ENCODE measurements around the gene SEC23IP. TPM values are rescaled to one million over a fixed set of nuclear protein-coding genes. Genes with fewer than 3 reads are reported as not detected.
"Not testable (repeated sequence)": the region's sequence is repeated elsewhere in the genome, so short reads cannot be mapped to it uniquely, and the experiment has no call there.

Gene SEC23IP
- total RNA-seq, 1 donor from 2014 or later = 69.8 TPM

DNA sequence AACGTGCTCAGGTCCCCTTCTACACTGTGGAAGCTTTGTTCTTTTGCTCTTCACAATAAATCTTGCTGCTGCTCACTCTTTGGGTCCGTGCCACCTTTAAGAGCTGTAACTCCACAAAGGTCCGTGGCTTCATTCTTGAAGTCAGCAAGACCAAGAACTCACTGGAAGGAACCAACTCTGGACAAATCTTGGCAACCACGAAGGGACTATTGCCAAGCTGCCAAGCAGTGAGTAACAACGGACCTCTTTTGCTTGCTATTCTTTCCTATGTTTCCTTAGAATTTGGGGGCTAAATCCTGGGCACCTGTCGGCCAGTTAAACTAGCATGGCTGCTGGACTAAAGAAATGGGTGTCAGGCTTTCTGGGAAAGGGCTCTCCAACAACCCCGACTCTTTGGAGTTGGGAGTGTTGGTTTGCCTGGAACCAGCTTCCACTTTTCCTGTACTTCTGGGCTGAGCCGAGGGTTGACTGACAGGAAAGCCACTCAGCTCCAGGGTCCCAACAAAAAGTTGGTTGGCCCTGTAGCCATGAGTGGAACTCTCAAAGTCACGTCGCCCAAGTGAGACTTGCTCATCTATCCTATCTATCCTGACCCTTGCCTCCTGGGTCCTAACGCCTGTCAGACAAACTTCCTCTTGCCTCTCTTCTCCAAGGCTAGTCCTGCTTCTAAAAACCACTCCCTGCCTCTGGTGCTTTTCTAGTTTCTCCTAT is 8.5 kb upstream of the SEC23IP start:
- not testable (repeated sequence) for DNase-seq (ENCODE audit: low spot score)

DNA sequence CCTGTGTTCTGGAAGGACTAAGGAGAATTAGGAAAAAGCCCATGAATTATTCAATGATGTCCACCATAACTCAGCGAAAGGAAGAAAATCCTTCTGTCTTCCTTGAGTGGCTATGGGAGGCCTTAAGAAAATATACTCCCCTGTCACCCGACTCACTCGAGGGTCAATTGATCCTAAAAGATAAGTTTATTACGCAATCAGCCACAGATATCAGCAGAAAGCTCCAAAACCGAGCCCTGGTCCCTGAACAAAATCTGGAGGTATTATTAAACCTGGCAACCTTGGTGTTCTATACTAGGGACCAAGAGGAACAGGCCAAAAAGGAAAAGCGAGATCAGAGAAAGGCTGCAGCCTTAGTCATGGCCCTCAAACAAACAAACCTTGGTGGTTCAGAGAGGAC is 6.5 kb upstream of the SEC23IP start:
- not testable (repeated sequence) for DNase-seq (ENCODE audit: low spot score)

DNA sequence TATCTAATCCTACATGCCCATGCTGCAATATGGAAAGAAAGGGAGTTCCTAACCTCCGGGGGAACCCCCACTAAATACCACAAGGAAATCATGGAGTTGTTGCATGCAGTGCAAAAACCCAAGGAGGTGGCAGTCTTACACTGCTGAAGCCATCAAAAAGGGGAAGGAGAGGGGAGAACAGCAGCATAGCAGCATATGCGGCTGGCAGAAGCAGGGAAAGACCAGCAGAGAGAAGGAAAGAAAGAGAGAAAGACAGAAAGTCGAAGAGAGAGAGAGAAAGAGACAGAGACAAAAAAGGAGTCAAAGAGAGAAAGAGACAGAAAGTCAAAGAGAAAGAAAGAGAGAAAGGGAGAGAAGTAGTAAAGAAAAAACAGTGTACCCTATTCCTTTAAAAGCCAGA is 3.8 kb upstream of the SEC23IP start:
- not testable (repeated sequence) for DNase-seq (ENCODE audit: low spot score)

DNA sequence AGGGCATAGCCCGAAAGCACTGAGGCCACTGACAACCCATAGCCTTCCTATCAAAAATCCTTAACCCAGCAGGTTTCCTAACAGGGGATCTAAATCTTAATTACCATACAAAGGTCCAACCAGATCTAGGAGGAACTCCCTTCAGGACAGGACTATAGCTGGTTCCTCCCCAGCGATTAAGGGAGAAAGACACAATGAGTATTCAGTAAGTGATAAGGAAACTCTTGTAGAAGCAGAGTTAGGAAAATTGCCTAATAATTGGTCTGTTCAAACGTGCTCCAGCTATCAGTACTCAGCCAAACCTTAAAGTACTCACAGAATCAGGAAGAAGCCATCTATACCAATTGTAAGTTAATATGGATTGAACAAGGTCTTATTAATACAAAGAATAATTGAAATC is 3.3 kb upstream of the SEC23IP start:
- not testable (repeated sequence) for DNase-seq (ENCODE audit: low spot score)

DNA sequence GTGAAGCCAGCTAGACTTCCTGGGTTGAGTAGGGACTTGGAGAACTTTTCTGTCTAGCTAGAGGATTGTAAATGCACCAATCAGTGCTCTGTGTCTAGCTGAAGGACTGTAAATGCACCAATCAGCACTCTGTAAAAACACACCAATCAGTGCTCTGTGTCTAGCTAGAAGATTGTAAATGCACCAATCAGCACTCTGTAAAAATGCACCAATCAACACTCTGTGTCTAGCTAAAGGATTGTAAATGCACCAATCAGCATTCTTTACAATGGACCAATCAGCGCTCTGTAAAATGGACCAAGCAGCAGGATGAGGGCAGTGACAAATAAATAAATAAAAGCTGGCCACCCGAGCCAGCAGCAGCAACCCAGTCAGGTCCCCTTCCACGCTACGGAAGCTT is 2.2 kb upstream of the SEC23IP start:
- not testable (repeated sequence) for DNase-seq (ENCODE audit: low spot score)

DNA sequence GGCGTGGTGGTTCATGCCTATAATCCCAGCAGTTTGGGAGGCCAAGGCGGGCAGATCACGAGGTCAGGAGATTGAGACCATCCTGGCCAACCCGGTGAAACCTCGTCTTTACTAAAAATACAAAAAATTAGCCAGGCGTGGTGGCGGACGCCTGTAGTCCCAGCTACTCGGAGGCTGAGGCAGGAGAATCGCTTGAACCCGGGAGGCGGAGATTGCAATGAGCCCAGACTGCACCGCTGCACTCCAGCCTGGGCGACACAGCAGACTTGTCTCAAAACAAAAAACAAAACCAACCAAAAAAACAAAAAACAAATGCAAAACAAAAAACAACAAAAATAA is 712 bp upstream of the SEC23IP start:
- not testable (repeated sequence) for DNase-seq (ENCODE audit: low spot score)

DNA sequence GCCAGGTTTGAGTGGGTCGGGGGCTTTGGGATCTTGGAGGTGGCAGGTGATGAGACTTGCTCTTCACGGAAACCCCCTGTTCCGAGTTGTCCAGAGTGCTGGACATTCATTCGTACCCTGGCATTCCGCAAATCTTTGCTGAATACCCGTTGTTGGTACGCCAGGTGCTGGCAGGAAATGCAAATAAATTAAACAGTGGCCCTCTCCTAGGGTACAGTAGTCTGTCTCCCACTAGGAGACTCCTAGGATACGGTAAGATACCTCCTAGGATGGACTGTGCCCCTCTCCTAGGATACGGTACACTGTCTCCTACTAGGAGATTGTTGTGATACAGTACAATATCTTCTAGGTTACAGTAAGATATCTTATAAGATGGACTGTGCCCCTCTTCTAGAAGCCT is 544 bp downstream of the SEC23IP start:
- no peak for DNase-seq (ENCODE audit: low spot score)

DNA sequence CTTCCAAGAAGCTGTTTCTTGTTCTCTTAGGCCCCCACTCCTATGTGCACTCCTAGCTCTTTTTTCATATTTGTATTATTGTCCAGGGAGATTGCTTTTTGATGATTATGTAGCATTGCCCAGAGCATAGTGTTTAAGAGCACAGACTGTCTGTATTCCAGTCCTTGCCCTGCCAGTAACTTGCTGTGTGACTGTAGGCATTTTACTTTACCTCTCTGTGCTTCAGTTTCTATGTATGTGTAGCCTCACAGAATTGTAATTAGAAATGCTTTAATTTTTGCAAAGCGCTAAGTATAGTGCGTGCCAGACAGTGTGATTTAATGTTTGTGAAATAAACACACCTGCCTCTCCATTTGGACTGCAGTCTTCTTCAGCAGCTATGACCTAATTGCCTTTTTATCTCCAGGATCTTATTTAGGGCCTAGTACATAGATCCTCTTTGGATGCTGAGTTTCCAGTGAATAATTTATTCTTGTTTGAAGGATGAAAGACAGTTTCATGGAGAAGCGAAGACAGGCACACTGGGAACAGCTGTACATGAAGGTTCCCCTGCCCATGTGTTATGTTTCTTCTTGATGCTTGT is 1.4 kb downstream of the SEC23IP start:
- no peak for DNase-seq (ENCODE audit: low spot score)

DNA sequence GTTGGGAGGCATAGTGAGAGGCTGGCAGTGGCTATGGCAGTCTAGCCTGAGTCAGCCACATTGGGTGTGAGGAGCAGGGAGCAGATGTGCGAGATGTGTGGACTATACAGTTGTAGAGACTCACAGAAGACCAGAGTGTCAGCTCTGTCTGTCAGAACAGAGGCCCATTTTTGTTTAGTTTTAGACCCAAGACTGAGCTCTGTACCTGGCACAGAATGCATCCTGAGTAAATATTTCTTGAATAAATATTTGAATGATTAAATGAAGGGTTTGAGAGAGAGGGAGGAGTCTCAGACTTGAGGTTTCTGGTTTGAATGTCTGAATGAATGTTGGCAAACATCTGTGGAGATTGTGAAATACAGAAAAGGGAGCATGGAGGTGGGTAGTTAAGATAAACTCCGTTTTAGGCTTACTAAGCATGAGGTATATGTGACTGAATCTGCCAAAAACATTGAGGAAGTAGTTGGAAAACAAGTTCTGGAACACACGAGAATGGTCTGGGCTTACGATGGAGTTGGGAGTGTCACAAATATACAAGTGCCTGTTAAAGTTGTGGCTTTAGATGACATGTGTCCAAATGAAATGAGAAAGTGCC is 3.6 kb downstream of the SEC23IP start:
- DNase-seq (ENCODE audit: low spot score) = peak; percentile 52

DNA sequence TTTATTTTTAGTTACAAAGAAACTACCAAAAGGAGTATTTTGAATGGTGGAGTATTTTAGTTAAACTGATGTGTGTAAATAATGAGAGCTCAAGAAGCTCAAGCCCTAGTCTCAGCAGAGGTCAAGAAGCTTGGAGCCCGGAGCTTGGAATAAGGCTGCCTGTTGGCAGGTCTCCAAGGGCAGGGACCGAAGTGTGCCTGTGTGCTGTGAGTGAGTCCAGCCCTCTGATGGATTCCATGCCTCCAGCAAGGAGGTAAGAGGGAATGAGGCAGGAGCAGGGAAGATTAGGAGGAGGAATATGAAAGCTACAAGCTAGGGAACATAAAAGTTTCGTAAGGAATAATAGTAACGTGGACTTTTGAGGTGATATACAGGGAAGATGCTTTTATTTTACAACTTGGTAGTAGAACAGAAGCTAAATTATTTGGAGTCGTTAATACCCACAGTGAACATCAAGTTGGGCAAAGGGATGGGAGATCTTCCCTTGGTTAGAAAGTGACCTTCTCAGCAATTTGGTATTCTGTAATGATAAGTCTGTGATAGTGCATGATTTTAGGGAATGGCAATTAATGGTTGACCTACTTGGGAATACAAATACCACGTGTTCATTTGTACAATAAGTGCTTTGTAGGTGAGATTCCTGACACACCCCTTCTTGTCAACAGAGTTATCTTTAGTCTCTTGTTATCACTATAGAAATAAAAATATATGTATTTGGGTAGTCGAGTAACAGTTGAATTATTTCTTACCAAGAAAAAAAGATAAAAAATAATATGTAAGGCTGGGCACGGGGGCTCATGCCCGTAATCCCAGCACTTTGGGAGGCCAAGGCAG is 4.6 kb downstream of the SEC23IP start:
- peak; percentile 84 for DNase-seq (ENCODE audit: low spot score)

DNA sequence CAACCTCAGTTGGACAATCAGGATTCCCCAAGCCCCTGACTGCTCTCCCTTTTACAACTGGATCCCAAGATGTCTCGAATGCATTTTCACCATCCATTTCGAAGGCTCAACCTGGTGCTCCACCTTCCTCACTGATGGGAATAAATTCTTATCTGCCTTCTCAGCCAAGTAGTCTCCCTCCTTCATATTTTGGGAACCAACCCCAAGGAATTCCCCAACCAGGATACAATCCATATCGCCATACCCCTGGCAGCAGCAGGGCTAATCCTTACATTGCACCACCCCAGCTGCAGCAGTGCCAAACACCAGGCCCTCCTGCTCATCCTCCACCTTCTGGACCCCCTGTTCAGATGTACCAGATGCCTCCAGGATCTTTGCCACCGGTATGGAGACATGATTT is 6.0 kb downstream of the SEC23IP start:
- no peak for DNase-seq (ENCODE audit: low spot score)

DNA sequence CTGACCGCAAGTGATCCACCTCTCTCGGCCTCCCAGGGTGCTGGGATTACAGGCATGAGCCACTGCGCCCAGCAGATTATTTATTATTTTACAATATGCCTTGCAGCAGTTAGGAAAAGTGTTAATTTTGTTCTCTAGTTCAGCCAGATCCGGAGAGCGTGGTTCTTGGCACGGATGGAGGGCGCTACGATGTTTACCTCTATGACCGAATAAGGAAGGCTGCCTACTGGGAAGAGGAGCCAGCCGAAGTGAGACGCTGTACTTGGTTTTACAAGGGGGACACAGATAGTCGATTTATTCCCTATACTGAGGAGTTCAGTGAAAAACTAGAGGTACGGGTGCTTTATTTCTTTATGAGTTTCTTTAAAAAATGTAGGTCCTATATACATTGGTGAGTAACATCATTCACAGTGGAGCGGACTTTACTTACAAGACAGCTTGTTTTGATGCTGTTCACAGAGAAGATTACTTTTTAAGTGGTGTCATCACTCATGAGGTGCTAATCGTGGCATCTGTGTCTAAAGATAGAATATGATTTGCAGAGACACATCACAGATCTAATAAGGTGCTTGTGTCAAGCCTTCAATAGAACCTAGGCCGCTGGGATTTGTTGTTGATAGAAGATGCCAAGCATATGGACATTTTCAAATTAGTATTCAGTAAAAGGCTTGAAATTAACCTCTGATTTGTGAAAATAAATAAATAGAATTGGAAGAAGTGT is 11.6 kb downstream of the SEC23IP start:
- no peak for DNase-seq (ENCODE audit: low spot score)

DNA sequence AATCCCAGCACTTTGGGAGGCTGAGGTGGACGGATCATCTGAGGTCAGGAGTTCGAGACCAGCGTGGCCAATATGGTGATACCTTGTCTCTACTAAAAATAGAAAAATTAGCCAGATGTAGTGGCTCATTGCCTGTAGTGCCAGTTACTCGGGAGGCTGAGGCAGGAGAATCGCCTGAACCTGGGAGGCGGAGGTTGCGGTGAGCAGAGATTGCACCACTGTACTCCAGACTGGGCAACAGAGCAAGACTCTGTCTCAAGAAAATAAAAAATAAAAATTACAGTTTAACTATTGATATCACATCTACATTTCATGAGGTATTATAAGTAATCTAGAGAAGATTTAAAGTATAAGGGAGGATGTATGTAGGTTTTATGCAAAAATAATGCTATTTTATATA is 15.2 kb downstream of the SEC23IP start:
- not testable (repeated sequence) for DNase-seq (ENCODE audit: low spot score)

DNA sequence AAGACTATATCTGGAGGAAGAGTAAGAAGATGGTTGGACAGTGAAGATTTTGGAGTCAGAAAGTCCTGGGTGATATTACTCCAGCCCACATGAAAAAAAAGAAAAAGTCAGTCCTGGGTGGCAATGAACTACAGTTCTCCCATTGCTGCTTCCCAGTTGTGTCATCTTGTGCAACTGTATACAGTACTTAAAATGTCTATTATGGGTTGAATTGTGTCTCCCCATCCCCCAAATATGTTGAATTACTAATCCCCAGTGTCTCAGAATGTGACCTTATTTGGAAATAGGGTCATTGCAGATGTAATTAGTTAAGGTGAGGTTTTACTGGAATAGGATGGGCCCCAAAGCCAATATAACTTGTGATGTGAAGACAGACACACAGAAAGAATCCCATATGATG is 15.6 kb downstream of the SEC23IP start:
- DNase-seq (ENCODE audit: low spot score) = no peak

DNA sequence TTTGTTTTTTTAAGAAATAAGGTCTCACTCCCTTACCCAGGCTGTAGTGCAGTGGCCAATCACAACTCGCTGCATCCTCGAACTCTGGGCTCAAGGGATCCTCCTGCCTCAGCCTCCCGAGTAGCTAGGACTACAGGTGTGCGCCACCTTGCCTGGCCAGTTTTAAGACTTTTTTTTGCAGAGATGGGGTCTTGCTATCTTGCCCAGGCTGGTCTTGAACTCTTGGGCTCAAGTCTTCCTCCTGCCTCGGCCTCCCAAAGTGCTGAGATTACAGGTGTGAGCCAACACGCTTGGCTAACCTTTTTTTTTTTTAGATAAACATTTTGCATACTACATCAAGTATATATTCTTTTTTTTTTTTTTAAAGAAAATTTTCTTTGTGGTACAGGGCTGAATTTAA is 18.2 kb downstream of the SEC23IP start:
- DNase-seq (ENCODE audit: low spot score) = no peak

DNA sequence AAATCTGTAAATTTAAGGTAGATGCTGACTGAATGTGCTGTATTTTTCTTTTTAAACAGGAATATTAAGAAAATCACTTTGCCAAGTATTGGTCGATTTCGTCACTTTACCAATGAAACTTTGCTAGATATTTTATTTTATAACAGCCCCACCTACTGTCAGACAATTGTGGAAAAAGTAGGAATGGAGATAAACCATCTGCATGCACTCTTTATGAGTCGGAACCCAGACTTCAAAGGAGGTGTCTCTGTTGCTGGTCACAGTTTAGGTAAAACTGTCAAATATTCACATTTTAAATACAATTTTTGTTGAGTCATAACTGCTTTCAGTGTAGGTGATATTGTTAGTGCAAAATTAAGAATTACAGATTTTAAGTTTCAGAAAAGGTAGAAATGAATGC is 25.2 kb downstream of the SEC23IP start:
- DNase-seq (ENCODE audit: low spot score) = no peak

DNA sequence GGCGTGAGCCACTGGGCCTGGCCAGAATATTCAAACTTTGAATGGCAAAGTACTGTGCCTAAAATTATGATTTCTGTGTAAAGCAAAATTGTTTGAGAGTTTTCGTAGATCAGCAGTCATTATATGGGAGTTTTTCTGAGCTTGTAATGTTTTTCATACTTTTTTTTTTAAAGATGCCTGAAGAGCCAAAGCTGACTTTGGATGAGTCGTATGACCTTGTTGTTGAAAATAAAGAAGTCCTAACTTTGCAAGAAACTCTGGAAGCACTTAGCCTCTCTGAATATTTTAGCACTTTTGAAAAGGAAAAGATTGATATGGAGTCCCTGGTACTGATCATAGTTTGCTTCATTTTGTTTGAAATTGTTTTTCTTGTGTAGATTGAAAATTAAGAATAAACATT is 26.7 kb downstream of the SEC23IP start:
- no peak for DNase-seq (ENCODE audit: low spot score)

DNA sequence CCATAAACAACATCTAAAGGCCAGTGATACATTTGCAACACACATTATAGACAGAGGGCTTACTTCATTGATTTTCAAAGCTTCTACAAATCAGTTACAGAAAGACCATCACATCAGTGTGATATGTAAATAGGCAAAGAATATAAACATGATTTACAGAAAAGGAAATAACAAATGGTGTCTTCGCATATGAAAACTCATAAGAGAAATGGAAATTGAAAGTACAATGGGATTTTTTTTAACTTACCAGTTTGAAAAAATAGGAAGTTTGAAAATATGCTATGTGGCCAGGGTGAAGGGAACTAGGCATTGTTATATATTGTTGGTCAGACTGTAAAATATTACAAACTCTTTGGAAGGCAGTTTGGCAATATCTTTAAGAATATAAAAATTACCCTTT is 27.3 kb downstream of the SEC23IP start:
- DNase-seq (ENCODE audit: low spot score) = no peak

DNA sequence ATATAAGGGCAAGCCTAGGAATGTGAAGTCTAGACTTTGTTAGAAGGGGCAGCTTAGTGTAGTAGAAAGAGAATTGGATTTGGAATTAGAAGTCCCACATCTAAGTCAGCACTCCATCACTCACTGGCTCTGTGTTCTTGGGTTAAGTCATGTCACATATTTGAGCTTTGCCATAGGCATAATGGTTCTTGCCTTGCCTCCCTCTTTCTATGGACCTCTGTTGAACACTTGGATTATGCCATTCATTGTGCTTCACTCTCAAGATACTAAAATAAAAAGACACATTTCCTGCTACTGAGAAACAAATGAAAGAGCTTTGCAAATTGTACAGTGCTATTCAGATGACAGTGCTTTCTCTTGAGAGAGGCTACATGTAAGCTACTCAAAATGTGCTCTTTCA is 35.9 kb downstream of the SEC23IP start:
- DNase-seq (ENCODE audit: low spot score) = no peak

DNA sequence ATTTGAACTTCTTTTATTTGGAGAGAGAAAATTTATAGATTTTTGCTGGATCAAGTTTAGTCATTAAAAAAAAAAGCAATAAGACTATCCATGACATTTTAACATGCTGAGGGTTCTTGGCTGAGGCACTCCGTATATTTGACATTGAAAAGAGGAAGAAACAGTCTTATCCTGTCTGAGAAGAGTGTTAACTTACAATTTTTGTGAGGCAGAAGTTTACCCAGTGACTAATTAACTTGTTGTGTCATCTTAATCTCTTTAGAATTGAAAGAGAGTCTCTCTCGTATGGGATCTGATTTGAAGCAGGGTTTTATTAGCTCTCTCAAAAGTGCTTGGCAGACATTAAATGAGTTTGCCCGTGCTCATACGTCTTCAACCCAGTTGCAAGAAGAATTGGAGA is 39.3 kb downstream of the SEC23IP start:
- no peak for DNase-seq (ENCODE audit: low spot score)

DNA sequence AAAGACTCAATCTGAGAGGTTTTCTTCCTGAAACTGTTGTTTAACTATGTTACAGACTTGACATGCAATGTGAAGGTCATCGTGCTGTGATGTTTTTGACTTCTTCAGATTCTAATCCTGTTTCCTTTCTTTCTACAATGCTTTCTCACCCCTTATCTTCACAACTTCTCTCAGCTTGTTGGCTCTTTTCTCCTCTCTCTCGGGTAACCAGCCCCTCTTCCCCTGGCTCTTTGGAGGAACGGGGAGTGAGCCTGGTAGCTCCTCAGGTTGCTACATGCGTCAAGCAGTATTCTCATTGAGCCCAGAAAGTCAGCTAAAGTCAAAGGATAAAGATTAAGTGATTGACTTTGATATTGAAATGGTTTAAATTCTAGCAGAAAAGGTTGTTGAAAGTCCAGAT is 40.1 kb downstream of the SEC23IP start:
- DNase-seq (ENCODE audit: low spot score) = no peak

DNA sequence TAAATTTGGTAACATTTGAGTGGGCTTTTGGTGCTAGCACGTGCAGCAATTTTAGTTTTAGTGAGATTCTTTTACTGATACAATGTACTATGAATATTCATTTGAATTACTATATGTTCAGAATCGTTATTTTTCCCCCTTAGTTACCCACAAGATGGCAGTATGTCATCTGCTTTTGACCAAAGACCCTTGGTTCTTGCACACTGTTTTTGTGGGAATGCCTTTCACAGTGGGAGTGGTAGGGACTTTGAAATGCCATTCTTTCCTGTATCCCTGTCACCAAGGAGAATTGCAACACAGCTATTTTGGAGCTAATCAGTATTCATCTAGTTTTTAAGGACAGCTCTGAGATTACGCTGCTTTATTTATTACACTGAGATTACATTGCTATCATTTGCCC is 40.6 kb downstream of the SEC23IP start:
- no peak for DNase-seq (ENCODE audit: low spot score)

Data from mucosa of gallbladder (tissue), 1 donor.